Stomach (tissue), 9 donors: Measurements from ENCODE around the gene CELSR1. TPM values are rescaled to one million over a fixed set of nuclear protein-coding genes. Genes with fewer than 3 reads are reported as not detected.
A peak's percentile ranks its signal among the peaks of the same experiment; 100 is the strongest.

Experiments used
- DNase-seq, 2 donors: peaks; one replicate each; pipeline versions ENCODE4 v3.0.0 to v3.0.0-alpha.2; 2013 to 2019
- H3K27ac ChIP-seq, 5 donors: fragments of 200-600 bp in 4 of 5; sonication (generic) in 4 of 5; one replicate each; pipeline ENCODE4 v1.5.1; 2013 to 2019; ENCODE audit warnings: mild to moderate bottlenecking in 1 of 5, moderate library complexity in 1 of 5
- H3K27me3 ChIP-seq, 3 donors: fragments of 200-600 bp; sonication (generic); one replicate each; pipeline ENCODE4 v1.5.1; 2017 to 2019; ENCODE audit warnings: mixed run types in 1 of 3
- H3K36me3 ChIP-seq, 4 donors: fragments of 200-600 bp; sonication (generic); 1 replicate in 3 of 4; 2 replicates in 1 of 4; pipeline ENCODE4 v1.5.1; 2016 to 2019
- H3K4me1 ChIP-seq, 4 donors: fragments of 200-600 bp; sonication (generic); one replicate each; pipeline ENCODE4 v1.5.1; 2016 to 2019
- H3K4me3 ChIP-seq, 4 donors: fragments of 200-600 bp; sonication (generic) in 3 of 4; one replicate each; pipeline ENCODE4 v1.5.1; 2016 to 2019; ENCODE audit warnings: mild to moderate bottlenecking in 1 of 4
- H3K9me3 ChIP-seq, 4 donors: fragments of 200-600 bp; sonication (generic); one replicate each; pipeline ENCODE4 v1.5.1; 2016 to 2019
- EP300 ChIP-seq: sonication (generic); formaldehyde crosslinking; IDR thresholded peaks from one replicate; pipeline ENCODE4 v1.6.1; 2017; ENCODE audit warnings: antibody characterized with exemption
- POLR2A ChIP-seq, 4 donors: fragments of 450-650 bp; IDR thresholded peaks; one replicate each; pipeline ENCODE4 v1.6.1; 2016; ENCODE audit warnings: antibody characterized with exemption in 4 of 4, control low read depth in 2 of 4, mild to moderate bottlenecking in 1 of 4, moderate library complexity in 1 of 4
- POLR2AphosphoS5 ChIP-seq, 3 donors: sonication (generic); formaldehyde crosslinking; IDR thresholded peaks; one replicate each; pipeline ENCODE4 v1.6.1; 2016; ENCODE audit warnings: antibody characterized with exemption in 3 of 3
- WGBS, 5 donors: extraction: QIAGEN DNeasy Blood & Tissue Kit in 3 of 5; methylation state at CpG; one replicate each; pipeline versions ENCODE4 v1.1.5 to v1.1.7; 2013 to 2018; 5-methylcytosine and 5-hydroxymethylcytosine counted together
- intact Hi-C: fragments of 100-400 bp; cut with DNase I; formaldehyde crosslinking; loops from one replicate; pipeline ENCODE4 v1.15.1; 2023; ENCODE audit warnings: low total_unique reads
- polyA plus RNA-seq, 3 donors: library from polyadenylated mRNA; stranded (reverse); fragments of 200-250 nt; gene quantifications; one replicate each; pipeline ENCODE4 v1.2.3, GENCODE V29; 2013
- total RNA-seq, 5 donors: library from RNA; depleted of rRNA; stranded (reverse); fragments of >200 nt; gene quantifications; one replicate each; pipeline versions ENCODE4 v1.1.0 to v1.2.3, GENCODE V29; 2014 to 2016
- TF ChIP-seq, protein P1 (sequence below), 7 experiments: fragments of 450-650 bp in 4 of 7; fragments of 200-600 bp in 3 of 7; sonication (generic) in 3 of 7; IDR thresholded peaks; one replicate each; pipeline ENCODE4 v1.5.1; 2016 to 2019; ENCODE audit warnings: antibody characterized with exemption in 7 of 7, control low read depth in 2 of 7, mild to moderate bottlenecking in 1 of 7
- donor health status: healthy with polysubstance abuse.
- donor health status: Bipolar disorder and iron deficiency.
- donor health status: healthy.

The CELSR1 gene
- total and polyA plus RNA-seq, 8 donors = 0.29 to 78.2 (median 13.4) TPM

DNA sequence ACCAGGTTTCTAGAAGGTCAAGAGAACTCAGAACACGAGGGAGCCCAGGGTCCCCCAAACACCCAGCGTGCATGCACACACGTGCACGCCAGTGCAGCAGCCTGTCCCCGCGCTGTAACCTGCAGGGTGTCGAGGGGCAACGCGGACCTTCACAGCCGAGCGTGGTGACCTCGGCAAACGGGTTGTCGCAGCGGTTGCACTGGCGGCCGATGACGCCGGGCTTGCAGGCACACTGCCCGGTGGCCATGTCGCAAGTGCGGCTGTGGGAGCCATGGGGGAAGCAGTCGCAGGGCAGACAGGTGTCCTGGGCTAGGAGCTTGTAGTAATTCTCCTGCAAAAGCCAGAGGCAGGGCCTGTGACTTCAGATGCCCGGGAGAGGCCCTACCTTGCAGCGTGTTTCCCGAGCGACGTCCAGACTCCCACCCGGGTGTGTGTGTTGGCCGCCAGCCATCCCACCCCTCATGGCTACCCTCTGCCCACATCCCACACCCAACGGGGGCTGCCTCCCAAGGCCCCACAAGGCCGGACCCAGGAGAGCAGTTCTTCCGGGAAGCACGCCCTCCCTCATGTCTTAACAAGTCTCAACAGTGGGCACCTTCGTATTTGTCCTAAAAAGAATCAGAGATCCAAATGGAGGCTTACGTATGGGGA, 145.8 kb downstream of the CELSR1 start:
- H3K9me3 ChIP-seq = no peaks in the 10 kb centered on the region
- no peak for DNase-seq
- 90 to 93% (median 93%) methylated on average over 33 to 36 of the region's 36 CpGs for WGBS, 5 donors
- no peaks in the 10 kb centered on the region for H3K27me3 ChIP-seq
- no peaks in the 10 kb centered on the region for H3K36me3 ChIP-seq
- no peak for TF ChIP-seq POLR2A (IDR thresholded peaks at IDR 0.05)
- TF ChIP-seq POLR2AphosphoS5 (IDR thresholded peaks at IDR 0.05) = no peak
- TF ChIP-seq, protein P1, sequence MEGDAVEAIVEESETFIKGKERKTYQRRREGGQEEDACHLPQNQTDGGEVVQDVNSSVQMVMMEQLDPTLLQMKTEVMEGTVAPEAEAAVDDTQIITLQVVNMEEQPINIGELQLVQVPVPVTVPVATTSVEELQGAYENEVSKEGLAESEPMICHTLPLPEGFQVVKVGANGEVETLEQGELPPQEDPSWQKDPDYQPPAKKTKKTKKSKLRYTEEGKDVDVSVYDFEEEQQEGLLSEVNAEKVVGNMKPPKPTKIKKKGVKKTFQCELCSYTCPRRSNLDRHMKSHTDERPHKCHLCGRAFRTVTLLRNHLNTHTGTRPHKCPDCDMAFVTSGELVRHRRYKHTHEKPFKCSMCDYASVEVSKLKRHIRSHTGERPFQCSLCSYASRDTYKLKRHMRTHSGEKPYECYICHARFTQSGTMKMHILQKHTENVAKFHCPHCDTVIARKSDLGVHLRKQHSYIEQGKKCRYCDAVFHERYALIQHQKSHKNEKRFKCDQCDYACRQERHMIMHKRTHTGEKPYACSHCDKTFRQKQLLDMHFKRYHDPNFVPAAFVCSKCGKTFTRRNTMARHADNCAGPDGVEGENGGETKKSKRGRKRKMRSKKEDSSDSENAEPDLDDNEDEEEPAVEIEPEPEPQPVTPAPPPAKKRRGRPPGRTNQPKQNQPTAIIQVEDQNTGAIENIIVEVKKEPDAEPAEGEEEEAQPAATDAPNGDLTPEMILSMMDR (IDR thresholded peaks at IDR 0.05) = no peak
- TF ChIP-seq EP300 = no peak
- no peak overlapping the region for H3K4me3 ChIP-seq
- intact Hi-C loops = no loop called here
- H3K27ac ChIP-seq = peak overlapping the region in 1 of 5 donors; percentile 64
- peaks cover 3 to 6% (median 5%) of the 10 kb centered on the region in 4 donors for H3K4me1 ChIP-seq

DNA sequence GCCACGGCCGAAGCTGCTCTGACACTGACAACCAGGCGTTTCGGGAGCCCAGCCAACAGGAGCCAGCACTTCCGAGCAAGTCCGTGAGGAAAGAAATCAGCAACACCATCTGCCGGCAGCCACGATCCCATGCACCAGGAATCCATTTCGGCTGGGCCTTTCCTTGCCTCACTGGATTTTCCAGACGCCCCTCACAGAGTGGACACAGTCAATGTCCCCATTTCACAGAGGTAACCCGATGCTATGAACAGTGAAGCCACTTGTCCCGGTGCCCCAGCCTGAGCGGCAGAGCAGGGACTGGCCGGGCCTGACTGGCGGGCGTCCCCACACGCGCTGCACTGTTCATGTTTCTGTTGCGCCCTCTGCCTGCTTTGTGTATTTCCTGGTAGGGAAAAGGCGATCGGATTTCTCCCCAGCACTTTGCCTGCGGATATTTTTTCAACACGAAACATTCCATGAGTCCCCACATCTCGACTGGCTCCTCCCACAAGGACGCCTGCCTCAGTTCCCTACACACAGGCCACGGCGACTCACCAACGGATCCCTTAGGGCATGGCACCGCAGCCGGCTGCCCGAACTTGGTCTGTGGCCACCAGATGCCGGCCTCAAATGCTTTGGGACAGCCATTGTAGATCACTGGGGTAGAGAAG, 146.6 kb downstream of the CELSR1 start:
- H3K4me1 ChIP-seq = peaks cover 3 to 6% (median 5%) of the 10 kb centered on the region in 4 donors
- no peaks in the 10 kb centered on the region for H3K9me3 ChIP-seq
- H3K36me3 ChIP-seq = no peaks in the 10 kb centered on the region
- H3K27ac ChIP-seq = peak overlapping the region; percentile 19 to 64 (median 52)
- DNase-seq = peak; percentile 75 to 85
- H3K27me3 ChIP-seq = no peaks in the 10 kb centered on the region
- intact Hi-C loops = no loop called here
- WGBS, 5 donors = 40 to 61% (median 50%) methylated on average over 19 to 32 of the region's 32 CpGs
- no peak for TF ChIP-seq EP300
- TF ChIP-seq, protein P1 (IDR thresholded peaks at IDR 0.05) = peak in 5 of 7 experiments; percentile 32 to 89 (median 54)
- H3K4me3 ChIP-seq = peak overlapping the region in 1 of 4 donors; percentile 21

DNA sequence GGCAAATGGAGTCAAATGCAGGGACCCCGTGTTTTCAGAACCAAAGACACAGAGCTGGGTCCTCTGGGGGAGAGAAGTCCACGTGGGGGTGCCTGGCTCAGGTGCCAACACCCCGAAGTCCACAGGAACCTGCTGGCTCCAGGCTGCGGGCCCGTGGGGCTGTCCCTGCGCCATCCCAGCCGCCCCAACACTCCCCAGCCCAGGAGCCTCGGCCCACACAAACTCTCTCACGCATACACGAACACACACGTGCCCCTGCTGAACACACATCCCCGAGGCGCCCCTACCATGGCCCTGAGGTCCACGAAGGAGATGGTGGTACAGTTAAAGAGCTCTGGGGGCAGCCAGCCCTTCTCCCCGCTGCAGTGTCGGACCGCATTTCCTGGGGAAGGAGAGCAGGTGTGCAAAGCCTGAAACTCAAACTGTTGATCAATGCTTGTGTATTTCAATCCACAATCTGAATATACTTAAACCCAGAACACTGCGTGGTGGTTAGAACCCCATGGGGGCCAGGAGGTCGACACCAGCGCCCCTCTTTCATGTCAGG, 147.2 kb downstream of the CELSR1 start:
- Histone ChIP-seq H3K27ac (peak overlapping the region in 3 of 5 donors; percentile 19 to 52 (median 38)), H3K9me3 (no peaks in the 10 kb centered on the region), H3K27me3 (no peaks in the 10 kb centered on the region), H3K4me1 (peaks cover 3 to 6% (median 5%) of the 10 kb centered on the region in 4 donors), H3K4me3 (peak overlapping the region in 1 of 4 donors; percentile 21), H3K36me3 (no peaks in the 10 kb centered on the region)
- intact Hi-C loops = no loop called here
- 70 to 81% (median 77%) methylated on average over 19 to 20 of the region's 20 CpGs for WGBS, 5 donors
- DNase-seq = no peak
- TF ChIP-seq EP300 = no peak
- TF ChIP-seq, protein P1 (IDR thresholded peaks at IDR 0.05) = no peak
- TF ChIP-seq POLR2A (IDR thresholded peaks at IDR 0.05) = no peak
- no peak for TF ChIP-seq POLR2AphosphoS5 (IDR thresholded peaks at IDR 0.05)

DNA sequence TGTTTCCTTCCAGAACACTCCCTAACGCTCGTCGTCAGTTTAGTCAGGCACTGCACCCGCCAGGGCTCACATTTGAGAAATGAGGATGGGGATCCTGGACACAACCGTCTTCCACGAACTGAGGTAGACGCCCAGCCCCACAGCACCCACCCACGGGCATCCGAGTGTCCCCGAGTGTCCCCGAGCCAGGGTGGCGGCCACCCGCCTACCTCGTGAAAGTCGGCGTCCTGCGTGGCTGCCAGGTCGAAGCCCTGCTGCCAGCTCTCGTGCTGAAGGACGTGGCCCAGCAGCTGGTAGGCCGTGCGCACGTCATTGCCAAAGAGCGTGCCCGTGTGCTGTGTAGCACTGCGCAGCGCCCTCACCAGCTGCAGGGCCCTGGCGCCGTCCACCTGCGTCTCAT, 148.3 kb downstream of the CELSR1 start:
- Histone ChIP-seq H3K27ac (no peak overlapping the region), H3K4me1 (peaks cover 3 to 6% (median 5%) of the 10 kb centered on the region in 4 donors), H3K9me3 (no peaks in the 10 kb centered on the region), H3K36me3 (peaks cover 0 to 7% (median 0%) of the 10 kb centered on the region in 4 donors), H3K27me3 (no peaks in the 10 kb centered on the region), H3K4me3 (no peak overlapping the region)
- TF ChIP-seq EP300 = no peak
- TF ChIP-seq POLR2A (IDR thresholded peaks at IDR 0.05) = no peak
- TF ChIP-seq, protein P1 (IDR thresholded peaks at IDR 0.05) = no peak
- no peak for TF ChIP-seq POLR2AphosphoS5 (IDR thresholded peaks at IDR 0.05)
- 92 to 96% (median 95%) methylated on average over 12 to 30 of the region's 30 CpGs for WGBS, 5 donors
- intact Hi-C loops = no loop called here
- DNase-seq = no peak
